GM12878 (cell line): ENCODE results near the gene CDH20. TPM values are rescaled to one million over a fixed set of nuclear protein-coding genes. Genes with fewer than 3 reads are reported as not detected.

ENCODE experiments used
- ATAC-seq: fragments of 200-7000 bp; cut with Tn5 transposase; 3 replicates; pipeline ENCODE4 v1.9.1; 2020; ENCODE audit warnings: mild to moderate bottlenecking, moderate library complexity
- BruUV-seq: library from RNA; stranded (reverse); fragments of 400-500 nt; replicated peaks from 2 replicates; lab custom pipeline; 2021; lab: Mats Ljungman, UMichigan
- CTCF ChIA-PET: fragments of 300-600 bp; sonication (Branson Sonifier 250); formaldehyde crosslinking; extraction: SDS; loops from one replicate; lab custom pipeline; 2021; ENCODE audit warnings: inconsistent platforms; lab: Yijun Ruan, JAX
- POLR2A ChIA-PET: fragments of 350-600 bp; formaldehyde crosslinking; extraction: SDS; loops from one replicate; lab custom pipeline; 2021; ENCODE audit warnings: inconsistent platforms; lab: Charles Lee
- RAD21 ChIA-PET: fragments of 300-600 bp; sonication (Branson Sonifier 250); formaldehyde crosslinking; loops from one replicate; lab custom pipeline; 2023; ENCODE audit warnings: antibody characterized with exemption; ENCODE audit not compliant: unreplicated experiment; lab: Charles Lee
- SMC1A ChIA-PET: fragments of 300-600 bp; sonication (Branson Sonifier 250); formaldehyde crosslinking; loops from one replicate; lab custom pipeline; 2023; ENCODE audit not compliant: unreplicated experiment, uncharacterized antibody; lab: Charles Lee
- DNase-seq: peaks from one replicate; pipeline ENCODE4 v3.0.0-alpha.2; 2011; ENCODE audit warnings: low read depth, low spot score
- FAIRE-seq: peaks from 3 replicates; lab custom pipeline; 2011; peaks lifted over from hg19 to GRCh38; lab: Jason Lieb, UNC
- H2AFZ ChIP-seq: 2 replicates; pipeline ENCODE4 v1.6.0; 2011; ENCODE audit warnings: low read depth, low read length, control low read depth; ENCODE audit not compliant: control insufficient read depth
- H3K27ac ChIP-seq: 2 replicates; pipeline ENCODE4 v1.5.1; 2011; ENCODE audit warnings: control low read depth; ENCODE audit not compliant: control insufficient read depth, insufficient read depth
- H3K27me3 ChIP-seq, 2 experiments: replicated peaks in 1 of 2; 2 replicates each; pipeline versions ENCODE4 v1.6.0 to v1.6.1; 2011; ENCODE audit warnings: low read length in 1 of 2; ENCODE audit not compliant: control insufficient read depth in 2 of 2, insufficient read depth in 2 of 2
- H3K36me3 ChIP-seq, 2 experiments: 2 replicates each; pipeline ENCODE4 v1.5.1; 2011; ENCODE audit warnings: low read length in 1 of 2; ENCODE audit not compliant: control insufficient read depth in 2 of 2, insufficient read depth in 2 of 2
- H3K4me1 ChIP-seq: 2 replicates; pipeline ENCODE4 v1.6.1; 2011; ENCODE audit warnings: mild to moderate bottlenecking, low read length, moderate library complexity, mixed read lengths; ENCODE audit not compliant: control insufficient read depth, insufficient read depth
- H3K4me2 ChIP-seq: 2 replicates; pipeline ENCODE4 v1.6.0; 2011; ENCODE audit warnings: control low read depth; ENCODE audit not compliant: control insufficient read depth, insufficient read depth
- H3K4me3 ChIP-seq: fragments of 200-600 bp; sonication (generic); 2 replicates; pipeline ENCODE4 v1.5.1; 2016
- H3K79me2 ChIP-seq: 2 replicates; pipeline ENCODE4 v1.6.0; 2011; ENCODE audit warnings: low read length; ENCODE audit not compliant: control insufficient read depth, insufficient read depth
- H3K9ac ChIP-seq: 2 replicates; pipeline ENCODE4 v1.8.0; 2011; ENCODE audit warnings: low read length, control low read depth, mixed read lengths; ENCODE audit not compliant: control insufficient read depth, insufficient read depth
- H3K9me3 ChIP-seq: replicated peaks from 3 replicates; pipeline ENCODE4 v1.5.1; 2011; ENCODE audit warnings: mild to moderate bottlenecking, low read length; ENCODE audit not compliant: control insufficient read depth, insufficient read depth
- H4K20me1 ChIP-seq: 2 replicates; pipeline ENCODE4 v1.6.0; 2011; ENCODE audit not compliant: control insufficient read depth, insufficient read depth
- BCLAF1 ChIP-seq: fragments of 450-650 bp; IDR thresholded peaks from 2 replicates; pipeline ENCODE4 v1.6.1; 2017; ENCODE audit warnings: antibody characterized with exemption, mild to moderate bottlenecking, moderate library complexity
- ESRRA ChIP-seq: IDR thresholded peaks from 2 replicates; pipeline ENCODE4 v1.6.1; 2012; ENCODE audit warnings: mild to moderate bottlenecking, low read length, improper control_type of control experiment
- IRF5 ChIP-seq: fragments of 450-650 bp; IDR thresholded peaks from 2 replicates; pipeline ENCODE4 v1.6.1; 2017; ENCODE audit warnings: borderline replicate concordance
- KLF5 ChIP-seq: fragments of 450-650 bp; IDR thresholded peaks from 2 replicates; pipeline ENCODE4 v1.6.1; 2014; ENCODE audit warnings: mild to moderate bottlenecking; ENCODE audit not compliant: partially characterized antibody
- MYB ChIP-seq: fragments of 150-350 bp; IDR thresholded peaks from 2 replicates; pipeline ENCODE4 v1.6.1; 2014; ENCODE audit warnings: mild to moderate bottlenecking, low read depth, low read length, borderline replicate concordance
- NFYB ChIP-seq: IDR thresholded peaks from 2 replicates; pipeline ENCODE4 v1.6.1; 2011; ENCODE audit warnings: low read depth, mild to moderate bottlenecking, low read length, improper control_type of control experiment, moderate library complexity; ENCODE audit not compliant: insufficient read depth
- PML ChIP-seq: IDR thresholded peaks from 2 replicates; pipeline ENCODE4 v1.6.1; 2012; ENCODE audit warnings: low read length, inconsistent platforms
- RAD51 ChIP-seq: fragments of 450-650 bp; IDR thresholded peaks from 2 replicates; pipeline ENCODE4 v1.6.1; 2016; ENCODE audit warnings: moderate library complexity, mild to moderate bottlenecking, inconsistent platforms
- ZBED1 ChIP-seq: IDR thresholded peaks from 2 replicates; pipeline ENCODE4 v1.6.1; 2016; ENCODE audit warnings: borderline replicate concordance
- ZBTB40 ChIP-seq: fragments of 450-650 bp; IDR thresholded peaks from 2 replicates; pipeline ENCODE4 v1.6.1; 2016; ENCODE audit warnings: mild to moderate bottlenecking, moderate library complexity, borderline replicate concordance
- ZSCAN29 ChIP-seq: fragments of 450-650 bp; IDR thresholded peaks from 2 replicates; pipeline ENCODE4 v1.6.1; 2017; ENCODE audit warnings: mild to moderate bottlenecking, moderate library complexity
- WGBS: methylation state at CpG from one replicate; pipeline ENCODE4 v1.1.6; 2016; ENCODE audit warnings: low lambda C conversion rate; ENCODE audit not compliant: insufficient replicate concordance, insufficient coverage; ENCODE audit errors: missing lambda C conversion rate; 5-methylcytosine and 5-hydroxymethylcytosine counted together
- in situ Hi-C: fragments of 300-500 bp; cut with MboI; formaldehyde crosslinking; loops from 9 replicates; pipeline ENCODE4 v1.14.3; 2018; ENCODE audit warnings: mixed read lengths
- intact Hi-C: fragments of 100-400 bp; cut with micrococcal nuclease; formaldehyde crosslinking; loops from one replicate; pipeline ENCODE4 v1.14.2; 2022; ENCODE audit not compliant: unreplicated experiment
- polyA plus RNA-seq, 11 experiments: library from polyadenylated mRNA; depleted of rRNA in 4 of 11; unstranded in 6 of 11; stranded (reverse) in 5 of 11; fragments of >200 nt; fragmentation: Nextera tagmentation in 4 of 11; fragmentation: Illumina TruSeq in 1 of 11; extraction: Ambion mirVana in 4 of 11; extraction: Trizol in 1 of 11; gene quantifications; 1 replicate in 1 of 11; 2 replicates in 10 of 11; pipeline versions ENCODE4 v1.2.1 to v1.2.3, GENCODE V29; 2011 to 2016; ENCODE audit warnings: inconsistent platforms in 2 of 11, missing spikeins in 2 of 11, low read depth in 1 of 11
- total RNA-seq, 4 experiments: library from RNA; depleted of rRNA in 3 of 4; stranded (reverse); fragments of >200 nt in 3 of 4; fragmentation: Illumina TruSeq in 1 of 4; extraction: Trizol in 1 of 4; gene quantifications; 2 replicates each; pipeline versions ENCODE4 v1.2.1 to v1.2.3, GENCODE V29; 2013 to 2021
- TF ChIP-seq, protein P1 (sequence below): fragments of 450-650 bp; formaldehyde crosslinking; IDR thresholded peaks from 2 replicates; pipeline ENCODE4 v1.4.0; 2020; ENCODE audit warnings: mild to moderate bottlenecking, moderate library complexity
- TF ChIP-seq, protein P2 (sequence below): IDR thresholded peaks from 2 replicates; pipeline ENCODE4 v1.6.1; 2012; ENCODE audit warnings: low read depth, low read length, improper control_type of control experiment

Gene CDH20
- total and polyA plus RNA-seq, 10 of the 15 experiments (the other 5 are each of a cell fraction or from before 2014, with no cell fraction given), result not detected

DNA sequence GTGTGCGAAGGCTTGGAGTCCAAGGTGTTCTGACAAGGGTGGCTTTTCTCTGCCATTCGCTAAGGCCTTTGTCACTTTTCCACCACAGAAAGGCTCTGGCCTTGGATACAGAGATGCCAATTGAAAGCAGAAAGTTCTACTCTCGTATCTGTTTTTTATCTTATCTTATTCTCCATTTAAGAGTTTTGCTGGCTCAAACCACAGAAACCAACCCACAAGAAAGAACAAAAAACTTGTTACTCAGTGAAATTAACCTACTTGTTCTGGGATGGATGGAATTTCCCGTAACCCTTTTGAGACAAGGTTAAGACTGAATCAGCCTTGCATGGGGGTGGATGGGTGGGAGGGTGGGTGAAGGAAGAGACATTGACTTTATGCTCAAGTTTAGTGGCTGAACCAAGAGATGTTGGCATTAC, 221.7 kb downstream of the CDH20 start:
- in situ Hi-C loops, result no loop called here
- TF ChIP-seq IRF5, result no peak
- no peak for TF ChIP-seq ZBTB40
- TF ChIP-seq MYB, result no peak
- TF ChIP-seq ZSCAN29, result no peak
- TF ChIP-seq ESRRA, result no peak
- no peak for TF ChIP-seq NFYB
- TF ChIP-seq, protein P1, sequence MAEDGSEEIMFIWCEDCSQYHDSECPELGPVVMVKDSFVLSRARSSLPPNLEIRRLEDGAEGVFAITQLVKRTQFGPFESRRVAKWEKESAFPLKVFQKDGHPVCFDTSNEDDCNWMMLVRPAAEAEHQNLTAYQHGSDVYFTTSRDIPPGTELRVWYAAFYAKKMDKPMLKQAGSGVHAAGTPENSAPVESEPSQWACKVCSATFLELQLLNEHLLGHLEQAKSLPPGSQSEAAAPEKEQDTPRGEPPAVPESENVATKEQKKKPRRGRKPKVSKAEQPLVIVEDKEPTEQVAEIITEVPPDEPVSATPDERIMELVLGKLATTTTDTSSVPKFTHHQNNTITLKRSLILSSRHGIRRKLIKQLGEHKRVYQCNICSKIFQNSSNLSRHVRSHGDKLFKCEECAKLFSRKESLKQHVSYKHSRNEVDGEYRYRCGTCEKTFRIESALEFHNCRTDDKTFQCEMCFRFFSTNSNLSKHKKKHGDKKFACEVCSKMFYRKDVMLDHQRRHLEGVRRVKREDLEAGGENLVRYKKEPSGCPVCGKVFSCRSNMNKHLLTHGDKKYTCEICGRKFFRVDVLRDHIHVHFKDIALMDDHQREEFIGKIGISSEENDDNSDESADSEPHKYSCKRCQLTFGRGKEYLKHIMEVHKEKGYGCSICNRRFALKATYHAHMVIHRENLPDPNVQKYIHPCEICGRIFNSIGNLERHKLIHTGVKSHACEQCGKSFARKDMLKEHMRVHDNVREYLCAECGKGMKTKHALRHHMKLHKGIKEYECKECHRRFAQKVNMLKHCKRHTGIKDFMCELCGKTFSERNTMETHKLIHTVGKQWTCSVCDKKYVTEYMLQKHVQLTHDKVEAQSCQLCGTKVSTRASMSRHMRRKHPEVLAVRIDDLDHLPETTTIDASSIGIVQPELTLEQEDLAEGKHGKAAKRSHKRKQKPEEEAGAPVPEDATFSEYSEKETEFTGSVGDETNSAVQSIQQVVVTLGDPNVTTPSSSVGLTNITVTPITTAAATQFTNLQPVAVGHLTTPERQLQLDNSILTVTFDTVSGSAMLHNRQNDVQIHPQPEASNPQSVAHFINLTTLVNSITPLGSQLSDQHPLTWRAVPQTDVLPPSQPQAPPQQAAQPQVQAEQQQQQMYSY, result no peak
- TF ChIP-seq KLF5, result no peak
- no peak for TF ChIP-seq ZBED1
- TF ChIP-seq, protein P2, sequence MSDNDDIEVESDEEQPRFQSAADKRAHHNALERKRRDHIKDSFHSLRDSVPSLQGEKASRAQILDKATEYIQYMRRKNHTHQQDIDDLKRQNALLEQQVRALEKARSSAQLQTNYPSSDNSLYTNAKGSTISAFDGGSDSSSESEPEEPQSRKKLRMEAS, result no peak
- TF ChIP-seq BCLAF1, result no peak
- no peak for TF ChIP-seq RAD51
- no peak for TF ChIP-seq PML

More for the DNA sequence above, 221.7 kb downstream of the CDH20 start:
- ChIA-PET POLR2A (no interaction called here), CTCF (no interaction called here), RAD21 (no interaction called here), SMC1A (no interaction called here)
- Histone ChIP-seq H3K4me2 (no peak overlapping the region), H3K27ac (no peak overlapping the region), H3K36me3 (no peaks in the 10 kb centered on the region), H4K20me1 (no peaks in the 10 kb centered on the region), H3K79me2 (no peaks in the 10 kb centered on the region), H3K27me3 (no peaks in the 10 kb centered on the region), H3K4me1 (no peaks in the 10 kb centered on the region), H3K4me3 (no peak overlapping the region), H2AFZ (no peak overlapping the region), H3K9me3 (no peaks in the 10 kb centered on the region), H3K9ac (no peak overlapping the region)
- intact Hi-C loops, result no loop called here
- no peak for DNase-seq
- 50% methylated on average over 4 of the region's 4 CpGs for WGBS
- FAIRE-seq, result no peak
- no peak for ATAC-seq
- BruUV-seq, result no TSS peak
